HL-60 (cell line): ENCODE data around the gene SRMS.

Experiments used
- CTCF ChIP-seq: IDR thresholded peaks from one replicate; pipeline ENCODE4 v1.5.1; 2011; ENCODE audit warnings: low read length, control low read depth, inconsistent platforms; ENCODE audit not compliant: insufficient read depth
- GABPA ChIP-seq: IDR thresholded peaks from 2 replicates; pipeline ENCODE4 v1.6.1; 2012; ENCODE audit warnings: low read depth
- POLR2AphosphoS5 ChIP-seq: IDR thresholded peaks from 2 replicates; pipeline ENCODE4 v1.6.1; 2012; ENCODE audit warnings: low read depth
- TF ChIP-seq, protein P1 (sequence below): IDR thresholded peaks from 2 replicates; pipeline ENCODE4 v1.6.1; 2012; ENCODE audit warnings: low read depth; ENCODE audit not compliant: insufficient replicate concordance

GRCh38 chr20:63496596-63497120 is 50.9 kb downstream of the SRMS start:
- TF ChIP-seq GABPA, result no peak
- TF ChIP-seq CTCF, result no peak
- TF ChIP-seq POLR2AphosphoS5, result no peak
- TF ChIP-seq, protein P1, sequence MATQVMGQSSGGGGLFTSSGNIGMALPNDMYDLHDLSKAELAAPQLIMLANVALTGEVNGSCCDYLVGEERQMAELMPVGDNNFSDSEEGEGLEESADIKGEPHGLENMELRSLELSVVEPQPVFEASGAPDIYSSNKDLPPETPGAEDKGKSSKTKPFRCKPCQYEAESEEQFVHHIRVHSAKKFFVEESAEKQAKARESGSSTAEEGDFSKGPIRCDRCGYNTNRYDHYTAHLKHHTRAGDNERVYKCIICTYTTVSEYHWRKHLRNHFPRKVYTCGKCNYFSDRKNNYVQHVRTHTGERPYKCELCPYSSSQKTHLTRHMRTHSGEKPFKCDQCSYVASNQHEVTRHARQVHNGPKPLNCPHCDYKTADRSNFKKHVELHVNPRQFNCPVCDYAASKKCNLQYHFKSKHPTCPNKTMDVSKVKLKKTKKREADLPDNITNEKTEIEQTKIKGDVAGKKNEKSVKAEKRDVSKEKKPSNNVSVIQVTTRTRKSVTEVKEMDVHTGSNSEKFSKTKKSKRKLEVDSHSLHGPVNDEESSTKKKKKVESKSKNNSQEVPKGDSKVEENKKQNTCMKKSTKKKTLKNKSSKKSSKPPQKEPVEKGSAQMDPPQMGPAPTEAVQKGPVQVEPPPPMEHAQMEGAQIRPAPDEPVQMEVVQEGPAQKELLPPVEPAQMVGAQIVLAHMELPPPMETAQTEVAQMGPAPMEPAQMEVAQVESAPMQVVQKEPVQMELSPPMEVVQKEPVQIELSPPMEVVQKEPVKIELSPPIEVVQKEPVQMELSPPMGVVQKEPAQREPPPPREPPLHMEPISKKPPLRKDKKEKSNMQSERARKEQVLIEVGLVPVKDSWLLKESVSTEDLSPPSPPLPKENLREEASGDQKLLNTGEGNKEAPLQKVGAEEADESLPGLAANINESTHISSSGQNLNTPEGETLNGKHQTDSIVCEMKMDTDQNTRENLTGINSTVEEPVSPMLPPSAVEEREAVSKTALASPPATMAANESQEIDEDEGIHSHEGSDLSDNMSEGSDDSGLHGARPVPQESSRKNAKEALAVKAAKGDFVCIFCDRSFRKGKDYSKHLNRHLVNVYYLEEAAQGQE, result no peak
